Hepatocyte (in vitro differentiated cells): ENCODE results near the gene XG. TPM values are rescaled to one million over a fixed set of nuclear protein-coding genes. Genes with fewer than 3 reads are reported as not detected.
A peak's percentile ranks its signal among the peaks of the same experiment; 100 is the strongest.
"Not testable (repeated sequence)": the region's sequence is repeated elsewhere in the genome, so short reads cannot be mapped to it uniquely, and the experiment has no call there.

Experiments used
- DNase-seq: peaks from one replicate; pipeline ENCODE4 v3.0.0-alpha.2; 2016; ENCODE audit warnings: low spot score
- H2AFZ ChIP-seq: fragments of 200-600 bp; sonication (generic); 2 replicates; pipeline ENCODE4 v1.6.0; 2016; ENCODE audit warnings: antibody characterized with exemption, mild to moderate bottlenecking
- H3K27ac ChIP-seq: fragments of 200-600 bp; sonication (generic); 2 replicates; pipeline ENCODE4 v1.5.1; 2016; ENCODE audit warnings: mild to moderate bottlenecking
- H3K27me3 ChIP-seq: fragments of 200-600 bp; sonication (generic); 2 replicates; pipeline ENCODE4 v1.6.1; 2016
- H3K36me3 ChIP-seq: fragments of 200-600 bp; sonication (generic); replicated peaks from 2 replicates; pipeline ENCODE4 v1.5.1; 2016; ENCODE audit warnings: low read depth; ENCODE audit not compliant: insufficient read depth
- H3K4me1 ChIP-seq: fragments of 200-600 bp; sonication (generic); 2 replicates; pipeline ENCODE4 v1.5.1; 2016; ENCODE audit warnings: mild to moderate bottlenecking, moderate library complexity; ENCODE audit not compliant: insufficient read depth
- H3K4me2 ChIP-seq: fragments of 200-600 bp; sonication (generic); 2 replicates; pipeline ENCODE4 v1.6.0; 2016
- H3K4me3 ChIP-seq: fragments of 200-600 bp; sonication (generic); 2 replicates; pipeline ENCODE4 v1.5.1; 2016; ENCODE audit warnings: mild to moderate bottlenecking
- H3K79me2 ChIP-seq: fragments of 200-600 bp; sonication (generic); 2 replicates; pipeline ENCODE4 v1.6.0; 2017; ENCODE audit warnings: mild to moderate bottlenecking
- H3K9me2 ChIP-seq: fragments of 200-600 bp; sonication (generic); replicated peaks from 2 replicates; pipeline ENCODE4 v1.6.0; 2017; ENCODE audit warnings: mild to moderate bottlenecking; ENCODE audit not compliant: insufficient read depth
- H3K9me3 ChIP-seq: fragments of 200-600 bp; sonication (generic); 2 replicates; pipeline ENCODE4 v1.5.1; 2016; ENCODE audit warnings: low read depth, mild to moderate bottlenecking
- H4K20me1 ChIP-seq: fragments of 200-600 bp; sonication (generic); 2 replicates; pipeline ENCODE4 v1.6.0; 2016; ENCODE audit warnings: mild to moderate bottlenecking; ENCODE audit not compliant: insufficient read depth, poor library complexity, severe bottlenecking
- CTCF ChIP-seq: fragments of 200-600 bp; sonication (generic); IDR thresholded peaks from 2 replicates; pipeline ENCODE4 v1.5.1; 2016; ENCODE audit warnings: antibody characterized with exemption, mild to moderate bottlenecking; ENCODE audit not compliant: poor library complexity
- EZH2 ChIP-seq: fragments of 200-600 bp; sonication (generic); IDR thresholded peaks from 2 replicates; pipeline ENCODE4 v1.6.1; 2016; ENCODE audit warnings: antibody characterized with exemption, mild to moderate bottlenecking, borderline replicate concordance
- EZH2phosphoT487 ChIP-seq: fragments of 200-600 bp; sonication (generic); IDR thresholded peaks from one replicate; pipeline ENCODE4 v1.6.1; 2018; ENCODE audit warnings: antibody characterized with exemption, mild to moderate bottlenecking, low read depth, moderate library complexity; ENCODE audit not compliant: unreplicated experiment, severe bottlenecking
- WGBS: methylation state at CpG from one replicate; pipeline ENCODE4 v1.1.6; 2016; ENCODE audit warnings: low lambda C conversion rate; ENCODE audit errors: missing lambda C conversion rate; 5-methylcytosine and 5-hydroxymethylcytosine counted together
- polyA plus RNA-seq: library from polyadenylated mRNA; unstranded; fragments of >200 nt; fragmentation: Nextera tagmentation; extraction: Ambion mirVana; gene quantifications from 2 replicates; pipeline ENCODE4 v1.2.1, GENCODE V29; 2016
- total RNA-seq: library from RNA; depleted of rRNA; stranded (reverse); fragments of >200 nt; gene quantifications from 2 replicates; pipeline ENCODE4 v1.2.3, GENCODE V29; 2014

Gene XG
- total RNA-seq = 0.12 and 0.53 TPM in 2 replicates
- 0.15 and 0.64 TPM in 2 replicates for polyA plus RNA-seq

- H3K27me3 ChIP-seq, H3K27ac ChIP-seq, H3K79me2 ChIP-seq, H2AFZ ChIP-seq, H3K4me3 ChIP-seq, H4K20me1 ChIP-seq, H3K9me2 ChIP-seq, H3K36me3 ChIP-seq, H3K9me3 ChIP-seq, H3K4me2 ChIP-seq, DNase-seq, H3K4me1 ChIP-seq: not testable (repeated sequence)
- WGBS = 86% methylated on average over 11 of the region's 11 CpGs
Observed at GRCh38 chrX:2751874-2752300, at the start of gene XG. Gene XG, plus strand, starts transcription at chrX:2752040. Its CDS starts 235 bp downstream, at chrX:2752275.

GRCh38 chrX:2703991-2704369 lies 47.9 kb upstream of the XG start:
- H3K9me3 ChIP-seq = no peaks in the 10 kb centered on the region
- H3K27me3 ChIP-seq = no peaks in the 10 kb centered on the region
- no peak overlapping the region for H3K4me3 ChIP-seq
- no peaks in the 10 kb centered on the region for H3K9me2 ChIP-seq
- H3K27ac ChIP-seq = peak overlapping the region; percentile 59
- H4K20me1 ChIP-seq = peaks cover 65% of the 10 kb centered on the region
- H3K4me2 ChIP-seq = peak overlapping the region; percentile 44
- no peak overlapping the region for H2AFZ ChIP-seq
- no peaks in the 10 kb centered on the region for H3K36me3 ChIP-seq
- WGBS = 77% methylated on average over 14 of the region's 14 CpGs
- H3K4me1 ChIP-seq = peaks cover 43% of the 10 kb centered on the region
- DNase-seq = no peak
- TF ChIP-seq EZH2 = no peak
- TF ChIP-seq CTCF = no peak
- peaks cover 96% of the 10 kb centered on the region for H3K79me2 ChIP-seq

- DNase-seq = no peak
- H3K79me2 ChIP-seq = peaks cover 94% of the 10 kb centered on the region
- 78% methylated on average over 18 of the region's 18 CpGs for WGBS
Observed at GRCh38 chrX:2705046-2705832, 46.6 kb upstream of the XG start.

GRCh38 chrX:2707334-2707760 lies 44.5 kb upstream of the XG start:
- DNase-seq = peak; percentile 83
- H4K20me1 ChIP-seq = peaks cover 45% of the 10 kb centered on the region
- peaks cover 48% of the 10 kb centered on the region for H3K4me1 ChIP-seq

More at GRCh38 chrX:2705046-2705832, 46.6 kb upstream of the XG start:
- Histone ChIP-seq H3K36me3 (no peaks in the 10 kb centered on the region), H3K27ac (peak overlapping the region; percentile 59), H3K4me3 (no peak overlapping the region), H3K4me1 (peaks cover 48% of the 10 kb centered on the region), H3K9me3 (no peaks in the 10 kb centered on the region), H4K20me1 (peaks cover 64% of the 10 kb centered on the region), H3K9me2 (no peaks in the 10 kb centered on the region), H3K27me3 (no peaks in the 10 kb centered on the region), H2AFZ (no peak overlapping the region), H3K4me2 (no peak overlapping the region)
- no peak for TF ChIP-seq CTCF
- TF ChIP-seq EZH2 = no peak
- no peak for TF ChIP-seq EZH2phosphoT487

More at GRCh38 chrX:2707334-2707760, 44.5 kb upstream of the XG start:
- Histone ChIP-seq H2AFZ (no peak overlapping the region), H3K9me2 (no peaks in the 10 kb centered on the region), H3K4me3 (no peak overlapping the region), H3K9me3 (no peaks in the 10 kb centered on the region), H3K79me2 (peaks cover 92% of the 10 kb centered on the region), H3K4me2 (peak overlapping the region; percentile 43), H3K36me3 (no peaks in the 10 kb centered on the region), H3K27me3 (no peaks in the 10 kb centered on the region), H3K27ac (peak overlapping the region; percentile 80)
- WGBS = 9% methylated on average over 12 of the region's 12 CpGs
- no peak for TF ChIP-seq EZH2phosphoT487
- no peak for TF ChIP-seq EZH2
